Measurements from ENCODE around the gene TBC1D19. TPM values are rescaled to one million over a fixed set of nuclear protein-coding genes. Genes with fewer than 3 reads are reported as not detected.
"Not testable (repeated sequence)": the region's sequence is repeated elsewhere in the genome, so short reads cannot be mapped to it uniquely, and the experiment has no call there.

TBC1D19 gene
- total RNA-seq, 1 donor from 2014 or later, result 3.3 TPM

DNA sequence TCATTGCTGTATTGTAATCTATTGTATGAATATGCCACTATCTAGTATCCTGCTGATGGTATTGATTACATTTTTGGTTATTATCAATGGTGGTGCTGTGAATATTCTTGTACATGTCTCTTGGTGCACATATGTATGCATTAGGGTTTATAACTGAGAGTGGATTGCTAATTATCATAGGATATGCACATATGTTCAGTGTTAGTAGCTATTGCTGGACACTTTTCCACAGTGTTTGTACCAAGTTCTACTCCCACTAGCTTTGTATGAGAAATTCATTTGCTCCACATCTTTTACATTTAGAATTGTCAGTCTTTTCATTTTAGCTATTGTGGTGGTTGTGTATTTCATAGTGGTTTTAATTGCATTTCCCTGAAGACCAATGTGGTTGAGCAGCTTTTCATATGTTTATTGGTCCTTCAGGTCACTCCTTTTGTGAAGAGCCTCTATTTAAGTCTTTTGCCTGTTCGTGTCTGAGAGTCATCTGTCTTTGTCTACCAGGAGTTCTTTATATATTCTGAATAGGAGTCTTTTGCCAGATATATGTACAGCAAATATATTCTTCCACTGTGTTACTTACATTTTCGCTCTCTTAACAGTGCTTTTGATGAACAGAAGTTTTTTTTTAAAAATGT, 87.1 kb downstream of the TBC1D19 start:
- H3K9me3 Mint-ChIP-seq, result no peaks in the 10 kb centered on the region
- no peaks in the 10 kb centered on the region for H3K4me1 Mint-ChIP-seq
- H3K36me3 Mint-ChIP-seq (ENCODE audit: low read depth), result no peaks in the 10 kb centered on the region
- H3K27me3 Mint-ChIP-seq, result no peaks in the 10 kb centered on the region
- DNase-seq, result no peak
- H3K27ac Mint-ChIP-seq, result no peak overlapping the region
- no peak overlapping the region for H3K4me3 Mint-ChIP-seq
- intact Hi-C loops (cut with micrococcal nuclease), result no loop called here

DNA sequence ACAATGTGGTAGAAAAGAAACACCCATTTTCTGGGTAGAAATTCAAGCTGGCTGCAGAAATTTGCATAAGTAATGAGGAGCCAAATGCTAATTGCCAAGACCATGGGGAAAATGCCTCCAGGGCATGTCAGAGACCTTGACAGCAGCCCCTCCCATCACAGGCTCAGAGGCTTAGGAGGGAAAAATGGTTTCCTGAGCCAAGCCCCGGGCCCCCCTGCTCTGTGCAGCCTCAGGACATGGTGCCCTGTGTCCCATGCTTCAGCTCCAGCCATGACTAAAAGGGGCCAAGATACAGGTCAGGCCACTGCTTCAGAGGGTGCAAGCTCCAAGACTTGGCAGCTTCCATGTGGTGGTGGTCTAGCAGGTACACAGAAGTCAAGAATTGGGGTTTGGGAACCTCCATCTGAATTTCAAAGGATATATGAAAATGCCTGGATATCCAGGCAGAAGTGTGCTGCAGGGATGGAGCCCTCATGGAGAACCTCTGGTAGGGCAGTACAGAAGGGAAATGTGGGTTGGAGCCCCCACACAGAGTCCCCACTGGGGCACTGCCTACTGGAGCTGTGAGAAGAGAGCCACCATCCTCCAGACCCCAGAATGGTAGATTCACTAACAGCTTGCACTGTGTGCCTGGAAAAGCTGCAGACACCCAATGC, 95.3 kb downstream of the TBC1D19 start:
- H3K4me1 Mint-ChIP-seq; H3K27me3 Mint-ChIP-seq; intact Hi-C loops (cut with micrococcal nuclease): not testable (repeated sequence)

DNA sequence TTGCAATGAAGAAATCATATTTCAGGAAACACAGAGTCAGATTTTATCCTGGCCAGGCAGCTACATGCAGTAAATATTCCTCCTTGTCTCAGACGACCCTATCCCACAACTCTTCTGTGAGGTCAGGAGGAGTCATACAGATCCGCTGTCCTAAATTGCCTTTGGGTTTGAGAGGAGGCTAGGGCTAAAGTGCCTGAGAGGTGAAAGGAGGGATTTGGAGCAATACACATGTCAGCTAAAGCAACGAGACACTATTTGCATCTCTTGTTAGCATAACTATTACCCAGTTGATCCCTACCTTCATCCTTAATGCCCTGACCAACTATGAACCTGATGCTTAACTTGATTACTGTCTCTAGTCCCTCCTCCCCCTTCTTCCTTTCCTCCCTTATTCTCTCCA, 98.6 kb downstream of the TBC1D19 start:
- intact Hi-C loops (cut with micrococcal nuclease), result no loop called here
- H3K27ac Mint-ChIP-seq, result no peak overlapping the region
- H3K4me1 Mint-ChIP-seq, result no peaks in the 10 kb centered on the region
- peaks cover 6% of the 10 kb centered on the region for H3K36me3 Mint-ChIP-seq (ENCODE audit: low read depth)
- H3K9me3 Mint-ChIP-seq, result peaks cover 13% of the 10 kb centered on the region
- no peak overlapping the region for H3K4me3 Mint-ChIP-seq
- DNase-seq, result no peak
- no peaks in the 10 kb centered on the region for H3K27me3 Mint-ChIP-seq

More for the DNA sequence above, 95.3 kb downstream of the TBC1D19 start:
- H3K9me3 Mint-ChIP-seq, result peaks cover 19% of the 10 kb centered on the region
- not testable (repeated sequence) for H3K36me3 Mint-ChIP-seq (ENCODE audit: low read depth); H3K27ac Mint-ChIP-seq; DNase-seq; H3K4me3 Mint-ChIP-seq

DNA sequence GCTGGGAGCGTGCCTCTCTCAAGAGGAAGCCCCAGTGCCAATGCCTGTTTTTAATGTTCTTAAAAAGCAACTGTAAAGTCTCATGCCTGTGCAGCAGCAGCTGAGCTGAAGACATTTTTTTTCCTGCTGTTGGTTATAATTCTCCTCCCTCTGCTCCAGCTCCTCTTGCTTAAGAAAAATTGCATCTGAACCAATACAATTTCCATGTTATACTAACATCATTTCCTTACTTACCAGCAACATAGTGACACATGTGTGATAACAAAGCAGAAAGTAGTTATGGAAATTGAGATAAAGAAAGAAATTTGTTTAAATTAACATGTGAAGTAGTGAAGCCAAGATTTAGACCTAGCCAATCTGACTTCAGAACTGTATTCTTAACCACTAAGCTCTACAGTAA, 101.4 kb downstream of the TBC1D19 start:
- Mint-ChIP-seq H3K27me3 (no peaks in the 10 kb centered on the region), H3K4me3 (no peak overlapping the region), H3K9me3 (peaks cover 4% of the 10 kb centered on the region), H3K36me3 (ENCODE audit: low read depth) (no peaks in the 10 kb centered on the region), H3K27ac (no peak overlapping the region), H3K4me1 (no peaks in the 10 kb centered on the region)
- DNase-seq, result no peak
- intact Hi-C loops (cut with micrococcal nuclease), result no loop called here

DNA sequence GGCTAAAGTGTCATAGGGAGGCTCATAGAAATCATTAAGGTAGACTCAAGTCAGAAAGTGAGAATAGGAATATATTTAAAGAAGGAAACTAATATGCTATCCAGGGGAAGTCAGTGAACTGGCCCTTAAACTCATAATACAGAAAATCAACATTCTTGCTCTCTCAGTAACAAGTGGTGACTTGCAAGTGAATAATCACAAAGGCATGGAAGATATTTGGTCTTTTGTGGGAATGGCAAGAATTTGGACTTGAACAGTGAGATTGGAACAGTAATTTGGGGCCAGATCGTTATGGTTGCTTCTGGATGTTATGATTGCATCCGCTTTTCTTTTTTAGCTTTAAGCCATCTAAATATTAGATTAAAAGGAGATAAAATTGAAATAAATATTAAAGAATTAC, 103.8 kb downstream of the TBC1D19 start:
- H3K9me3 Mint-ChIP-seq, result peaks cover 8% of the 10 kb centered on the region
- intact Hi-C loops (cut with micrococcal nuclease), result no loop called here
- no peaks in the 10 kb centered on the region for H3K4me1 Mint-ChIP-seq
- H3K27ac Mint-ChIP-seq, result no peak overlapping the region
- no peaks in the 10 kb centered on the region for H3K27me3 Mint-ChIP-seq
- no peaks in the 10 kb centered on the region for H3K36me3 Mint-ChIP-seq (ENCODE audit: low read depth)
- no peak for DNase-seq
- H3K4me3 Mint-ChIP-seq, result no peak overlapping the region

DNA sequence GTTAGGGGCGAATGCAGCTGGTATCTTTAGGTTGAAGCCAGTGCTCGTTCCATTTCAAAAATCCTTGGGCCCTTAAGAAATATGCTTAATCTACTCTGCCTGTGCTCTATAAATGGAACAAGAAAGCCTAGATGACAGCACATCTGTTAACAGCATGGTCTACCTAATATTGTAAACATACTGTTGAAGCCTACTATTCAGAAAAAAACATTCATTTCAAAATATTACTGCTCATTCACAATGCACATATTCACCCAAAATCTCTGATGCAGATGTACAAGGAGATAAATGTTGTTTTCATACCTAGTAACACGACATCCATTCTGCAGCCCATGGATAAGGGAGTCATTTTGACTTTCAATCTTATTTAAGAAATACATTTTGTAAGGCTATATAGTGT, 106.6 kb downstream of the TBC1D19 start:
- intact Hi-C loops (cut with micrococcal nuclease), result no loop called here
- Mint-ChIP-seq H3K4me3 (no peak overlapping the region), H3K9me3 (peaks cover 8% of the 10 kb centered on the region), H3K27me3 (no peaks in the 10 kb centered on the region), H3K36me3 (ENCODE audit: low read depth) (no peaks in the 10 kb centered on the region), H3K27ac (no peak overlapping the region), H3K4me1 (no peaks in the 10 kb centered on the region)
- DNase-seq, result no peak

DNA sequence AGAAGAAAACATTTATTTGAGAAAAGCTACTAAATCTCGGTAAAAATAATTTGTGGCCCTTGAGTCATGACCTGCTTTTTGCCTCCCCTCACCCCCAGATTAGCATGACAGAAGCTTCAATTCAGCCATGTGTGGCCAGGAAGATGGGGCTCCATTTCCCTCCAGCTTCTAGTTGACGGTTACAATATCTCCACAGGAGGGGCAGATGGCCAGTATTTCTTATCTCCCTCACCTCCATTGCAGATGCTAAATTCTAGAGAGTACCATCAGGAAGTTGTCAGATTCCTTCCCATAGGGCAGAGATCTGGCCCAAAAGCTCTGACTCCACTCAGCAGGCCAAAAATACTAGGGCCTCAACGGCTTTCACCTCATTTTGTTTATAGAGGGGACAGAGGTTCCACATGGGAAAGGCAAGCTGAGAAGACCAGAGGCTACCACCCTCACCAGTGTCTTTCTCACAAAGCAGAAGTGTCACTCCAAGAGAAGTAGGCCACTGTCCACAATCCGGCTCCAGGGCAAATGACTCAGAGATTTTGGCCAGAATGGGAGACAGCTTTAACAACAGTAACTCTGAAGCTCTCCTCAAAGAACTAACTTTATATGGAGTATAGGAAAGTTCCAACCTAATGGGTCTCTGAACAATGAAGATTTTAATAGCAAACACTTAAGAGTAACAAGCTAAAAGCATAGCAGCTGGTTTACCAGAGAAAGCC, 108.3 kb downstream of the TBC1D19 start:
- Mint-ChIP-seq H3K4me3 (no peak overlapping the region), H3K36me3 (ENCODE audit: low read depth) (no peaks in the 10 kb centered on the region), H3K4me1 (no peaks in the 10 kb centered on the region), H3K9me3 (peaks cover 12% of the 10 kb centered on the region), H3K27ac (no peak overlapping the region), H3K27me3 (no peaks in the 10 kb centered on the region)
- intact Hi-C loops (cut with micrococcal nuclease), result no loop called here
- no peak for DNase-seq

DNA sequence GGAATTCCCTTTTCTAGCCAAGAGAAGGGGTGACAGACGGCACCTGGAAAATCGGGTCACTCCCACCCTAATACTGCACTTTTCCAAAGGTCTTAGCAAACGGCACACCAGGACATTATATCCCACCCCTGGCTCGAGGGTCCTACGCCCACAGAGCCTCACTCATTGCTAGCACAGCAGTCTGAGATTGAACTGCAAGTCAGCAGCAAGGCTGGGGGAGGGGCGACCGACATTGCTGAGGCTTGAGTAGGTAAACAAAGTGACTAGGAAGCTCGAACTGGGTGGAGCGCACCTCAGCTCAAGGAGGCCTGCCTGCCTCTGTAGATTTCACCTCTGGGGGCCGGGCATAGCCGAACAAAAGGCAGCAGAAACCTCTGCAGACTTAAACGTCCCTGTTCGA, 110.2 kb downstream of the TBC1D19 start:
- H3K27ac Mint-ChIP-seq; H3K9me3 Mint-ChIP-seq; H3K27me3 Mint-ChIP-seq; H3K36me3 Mint-ChIP-seq (ENCODE audit: low read depth); H3K4me1 Mint-ChIP-seq; intact Hi-C loops (cut with micrococcal nuclease); DNase-seq; H3K4me3 Mint-ChIP-seq: not testable (repeated sequence)

DNA sequence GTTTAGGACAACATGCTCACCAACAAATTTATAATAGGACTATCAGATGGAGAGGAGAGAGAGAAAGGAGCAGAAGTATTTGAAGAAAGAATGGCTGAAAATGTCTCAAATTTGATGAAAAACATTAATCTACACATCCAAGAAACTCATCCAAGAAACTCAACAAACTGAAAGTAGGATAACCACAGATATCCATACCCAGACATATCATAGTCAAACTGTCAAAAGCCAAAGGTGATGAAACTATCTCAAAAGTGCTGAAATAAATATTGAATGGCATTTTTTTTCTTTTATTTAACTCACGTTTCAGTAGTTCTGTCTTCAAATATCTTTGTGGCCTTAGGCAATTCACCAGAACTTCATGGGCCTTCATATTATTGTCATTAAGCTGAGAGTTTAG, 116.2 kb downstream of the TBC1D19 start:
- Mint-ChIP-seq H3K4me1 (no peaks in the 10 kb centered on the region), H3K9me3 (peaks cover 7% of the 10 kb centered on the region), H3K27ac (no peak overlapping the region), H3K36me3 (ENCODE audit: low read depth) (no peaks in the 10 kb centered on the region), H3K27me3 (no peaks in the 10 kb centered on the region), H3K4me3 (no peak overlapping the region)
- no peak for DNase-seq
- intact Hi-C loops (cut with micrococcal nuclease), result no loop called here

DNA sequence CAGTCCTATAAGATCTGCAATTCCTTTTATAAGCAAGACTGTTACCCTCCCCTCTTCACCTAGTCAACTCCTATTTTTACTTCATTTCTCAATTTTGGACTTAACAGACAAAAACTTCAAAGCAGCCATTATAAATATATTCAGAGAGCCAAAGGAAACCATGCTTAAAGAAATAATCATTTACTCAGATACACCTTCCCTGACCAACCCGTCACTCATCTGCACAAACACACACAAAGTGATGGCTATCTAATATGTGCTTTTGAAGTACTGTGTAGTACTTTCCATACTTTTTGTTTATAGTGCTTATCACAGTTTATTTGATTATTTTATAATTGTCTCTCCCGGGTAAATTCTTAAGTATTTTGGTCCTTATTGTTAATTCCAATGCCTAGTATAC, 117.2 kb downstream of the TBC1D19 start:
- no peak for DNase-seq
- no peaks in the 10 kb centered on the region for H3K4me1 Mint-ChIP-seq
- intact Hi-C loops (cut with micrococcal nuclease), result no loop called here
- H3K9me3 Mint-ChIP-seq, result peaks cover 7% of the 10 kb centered on the region
- H3K36me3 Mint-ChIP-seq (ENCODE audit: low read depth), result no peaks in the 10 kb centered on the region
- no peak overlapping the region for H3K4me3 Mint-ChIP-seq
- H3K27me3 Mint-ChIP-seq, result no peaks in the 10 kb centered on the region
- no peak overlapping the region for H3K27ac Mint-ChIP-seq

DNA sequence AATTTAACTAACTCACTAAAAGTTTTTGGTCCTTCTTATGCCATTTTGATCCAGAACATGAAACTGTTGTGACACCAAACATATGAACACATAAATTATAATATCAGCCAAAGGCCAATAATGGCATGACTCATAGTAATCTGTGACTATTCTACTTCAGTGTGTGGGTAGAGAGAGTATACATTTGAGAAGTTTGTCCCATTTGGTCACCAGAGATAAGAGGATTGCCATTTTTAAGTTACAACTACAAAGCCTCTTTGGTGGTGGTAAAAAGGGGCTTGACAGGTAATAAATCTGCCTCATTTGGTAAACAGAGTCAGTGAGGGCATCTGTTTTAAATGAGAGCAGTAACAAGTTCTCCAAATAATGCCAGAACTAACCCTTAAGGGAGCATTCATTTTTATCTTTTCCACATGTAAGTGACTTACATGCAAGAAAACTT, 117.9 kb downstream of the TBC1D19 start:
- no peak overlapping the region for H3K4me3 Mint-ChIP-seq
- peaks cover 8% of the 10 kb centered on the region for H3K9me3 Mint-ChIP-seq
- no peaks in the 10 kb centered on the region for H3K4me1 Mint-ChIP-seq
- H3K36me3 Mint-ChIP-seq (ENCODE audit: low read depth), result no peaks in the 10 kb centered on the region
- no peak overlapping the region for H3K27ac Mint-ChIP-seq
- H3K27me3 Mint-ChIP-seq, result no peaks in the 10 kb centered on the region
- intact Hi-C loops (cut with micrococcal nuclease), result no loop called here
- DNase-seq, result no peak

DNA sequence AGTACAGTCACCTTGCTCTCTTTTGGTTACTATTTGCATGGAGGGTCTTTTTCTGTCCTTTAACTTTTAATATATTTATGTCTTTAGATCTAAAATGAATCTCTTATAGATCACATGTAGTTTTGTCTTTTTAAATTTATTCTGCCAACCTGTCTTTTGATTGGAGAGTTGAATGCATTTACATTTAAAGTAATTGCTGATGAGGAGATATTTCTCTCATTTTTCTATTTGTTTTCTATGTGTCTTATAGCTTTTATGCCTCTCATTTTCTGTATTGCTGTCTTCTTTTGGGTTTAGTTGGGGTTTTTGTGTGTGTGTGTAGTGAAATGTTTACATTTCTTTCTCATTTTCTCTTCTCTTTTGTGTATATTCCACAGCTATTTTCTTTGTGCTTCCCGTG, 123.5 kb downstream of the TBC1D19 start:
- intact Hi-C loops (cut with micrococcal nuclease), result no loop called here
- no peak overlapping the region for H3K4me3 Mint-ChIP-seq
- no peak for DNase-seq
- peaks cover 2% of the 10 kb centered on the region for H3K36me3 Mint-ChIP-seq (ENCODE audit: low read depth)
- peaks cover 2% of the 10 kb centered on the region for H3K4me1 Mint-ChIP-seq
- H3K27ac Mint-ChIP-seq, result no peak overlapping the region
- peaks cover 10% of the 10 kb centered on the region for H3K9me3 Mint-ChIP-seq
- H3K27me3 Mint-ChIP-seq, result no peaks in the 10 kb centered on the region

DNA sequence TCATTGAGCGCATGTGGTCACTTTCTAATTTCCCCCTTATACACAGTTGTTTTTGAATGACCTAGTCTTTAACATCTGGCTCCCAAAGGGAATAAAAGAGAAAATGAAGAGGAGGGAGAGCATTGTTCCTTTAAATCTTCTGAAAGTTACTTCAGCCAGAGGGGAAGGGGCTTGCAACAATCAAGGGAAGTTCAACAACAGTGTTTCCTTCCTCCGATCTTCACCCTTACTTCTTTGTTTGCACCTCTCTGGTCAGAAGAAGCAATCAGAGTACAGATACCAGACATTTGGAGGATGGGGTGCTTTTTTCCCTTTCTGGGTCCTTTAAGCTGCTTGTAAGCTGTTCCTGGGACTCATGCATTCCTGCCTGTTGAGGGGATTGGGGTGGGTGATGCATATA, 125.4 kb downstream of the TBC1D19 start:
- Mint-ChIP-seq H3K27ac (no peak overlapping the region), H3K4me3 (no peak overlapping the region), H3K36me3 (ENCODE audit: low read depth) (peaks cover 2% of the 10 kb centered on the region), H3K27me3 (no peaks in the 10 kb centered on the region), H3K4me1 (peaks cover 2% of the 10 kb centered on the region), H3K9me3 (peaks cover 10% of the 10 kb centered on the region)
- intact Hi-C loops (cut with micrococcal nuclease), result no loop called here
- no peak for DNase-seq

DNA sequence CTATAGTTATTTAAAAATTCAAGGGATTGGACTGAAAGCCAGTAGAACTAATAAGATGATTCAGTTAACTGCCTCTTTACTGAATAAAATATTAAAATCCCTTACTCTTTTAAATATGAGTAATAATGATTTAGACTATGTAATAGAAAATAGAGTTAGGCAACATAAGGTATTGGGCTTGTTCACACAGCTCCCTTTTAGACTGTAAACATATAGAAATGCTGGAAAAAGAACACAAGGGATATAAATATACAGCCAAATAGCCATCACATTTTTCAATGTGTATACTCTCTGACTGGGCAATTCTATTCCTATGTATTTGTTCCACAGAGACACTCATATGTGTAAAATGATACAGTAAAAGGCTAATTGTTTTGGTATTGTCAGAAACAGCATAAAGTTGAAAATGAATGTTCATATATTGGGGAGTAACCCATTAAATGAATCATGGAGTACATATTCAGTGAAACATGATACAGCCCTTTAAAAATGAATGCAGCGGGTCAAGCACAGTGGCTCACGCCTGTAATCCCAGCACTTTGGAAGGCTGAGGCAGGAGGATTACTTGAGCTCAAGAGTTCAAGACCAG, 129.8 kb downstream of the TBC1D19 start:
- Mint-ChIP-seq H3K9me3 (peaks cover under 1% of the 10 kb centered on the region), H3K27me3 (no peaks in the 10 kb centered on the region), H3K4me1 (peaks cover 2% of the 10 kb centered on the region), H3K27ac (no peak overlapping the region), H3K4me3 (no peak overlapping the region), H3K36me3 (ENCODE audit: low read depth) (peaks cover under 1% of the 10 kb centered on the region)
- intact Hi-C loops (cut with micrococcal nuclease), result no loop called here
- no peak for DNase-seq
